Lung (tissue), 12 donors: ENCODE measurements around the gene LTBP1. TPM values are rescaled to one million over a fixed set of nuclear protein-coding genes. Genes with fewer than 3 reads are reported as not detected.
A peak's percentile ranks its signal among the peaks of the same experiment; 100 is the strongest.
"Not testable (repeated sequence)": the region's sequence is repeated elsewhere in the genome, so short reads cannot be mapped to it uniquely, and the experiment has no call there.

Experiments
- ATAC-seq: fragments of 200-7000 bp; cut with Tn5 transposase; one replicate; pipeline ENCODE4 v1.9.1; 2020; ENCODE audit warnings: moderate number of reproducible peaks; ENCODE audit not compliant: insufficient read depth, low FRiP score
- DNase-seq, 3 donors: peaks; one replicate each; pipeline ENCODE4 v3.0.0-alpha.2; 2013 to 2017
- H3K27ac ChIP-seq, 2 donors: one replicate each; pipeline ENCODE4 v1.5.1; 2013; ENCODE audit warnings: mild to moderate bottlenecking in 2 of 2, moderate library complexity in 2 of 2, control low read depth in 1 of 2, inconsistent platforms in 1 of 2, low read depth in 1 of 2, low read length in 1 of 2
- H3K27me3 ChIP-seq, 3 donors: one replicate each; pipeline ENCODE4 v1.5.1; 2013; ENCODE audit warnings: low read length in 2 of 3; ENCODE audit not compliant: control insufficient read depth in 3 of 3, insufficient read depth in 3 of 3
- H3K36me3 ChIP-seq, 4 donors: one replicate each; pipeline ENCODE4 v1.5.1; 2013; ENCODE audit warnings: low read length in 4 of 4, mild to moderate bottlenecking in 1 of 4, moderate library complexity in 1 of 4; ENCODE audit not compliant: control insufficient read depth in 4 of 4, insufficient read depth in 4 of 4
- H3K4me1 ChIP-seq, 5 donors: one replicate each; pipeline ENCODE4 v1.5.1; 2013; ENCODE audit warnings: low read length in 5 of 5, mild to moderate bottlenecking in 2 of 5, moderate library complexity in 1 of 5; ENCODE audit not compliant: control insufficient read depth in 5 of 5, insufficient read depth in 5 of 5
- H3K4me3 ChIP-seq: one replicate; pipeline ENCODE4 v1.5.1; 2013; ENCODE audit warnings: mild to moderate bottlenecking, control low read depth, moderate library complexity
- H3K9ac ChIP-seq, 2 donors: one replicate each; pipeline ENCODE4 v1.5.1; 2013; ENCODE audit warnings: low read length in 2 of 2, control low read depth in 1 of 2; ENCODE audit not compliant: insufficient read depth in 1 of 2
- H3K9me3 ChIP-seq, 4 donors: one replicate each; pipeline ENCODE4 v1.5.1; 2013; ENCODE audit warnings: low read length in 3 of 4, mild to moderate bottlenecking in 1 of 4, moderate library complexity in 1 of 4; ENCODE audit not compliant: control insufficient read depth in 4 of 4, insufficient read depth in 3 of 4
- CTCF ChIP-seq: IDR thresholded peaks from 2 replicates; pipeline ENCODE4 v1.5.1; 2012; ENCODE audit warnings: mild to moderate bottlenecking; ENCODE audit errors: control extremely low read depth, extremely low read depth
- WGBS, 2 donors: extraction: QIAGEN DNeasy Blood & Tissue Kit; methylation state at CpG; one replicate each; pipeline ENCODE4 v1.1.7; 2013; 5-methylcytosine and 5-hydroxymethylcytosine counted together
- polyA plus RNA-seq, 2 donors: library from polyadenylated mRNA; stranded (reverse); fragments of 200-250 nt; gene quantifications; one replicate each; pipeline ENCODE4 v1.2.1, GENCODE V29; 2013
- total RNA-seq, 2 donors: library from RNA; depleted of rRNA in 1 of 2; stranded (reverse); fragments of >200 nt in 1 of 2; gene quantifications; one replicate each; pipeline ENCODE4 v1.2.1, GENCODE V29; 2014 to 2021
- donor health status: control.
- donor health status: control.
- donor health status: Bipolar disorder and iron deficiency.
- donor health status: healthy.
- donor health status: DM: yes; HTN: yes; CAD: no.

The LTBP1 gene
- total and polyA plus RNA-seq, 4 donors, result 8.8 to 57.4 (median 28.6) TPM

GRCh38 chr2:33384599-33384961, 437.8 kb downstream of the LTBP1 start:
- Histone ChIP-seq H3K27me3 (no peaks in the 10 kb centered on the region), H3K4me3 (no peak overlapping the region), H3K9ac (no peak overlapping the region), H3K4me1 (peaks cover 2 to 26% (median 3%) of the 10 kb centered on the region in 5 donors), H3K27ac (no peak overlapping the region), H3K9me3 (no peaks in the 10 kb centered on the region), H3K36me3 (no peaks in the 10 kb centered on the region)
- DNase-seq (no peak), ATAC-seq (no peak)
- TF ChIP-seq CTCF, result no peak
- WGBS, 2 donors, result 72 to 88% methylated on average over 2 of the region's 2 CpGs

GRCh38 chr2:33388996-33389395, 442.2 kb downstream of the LTBP1 start:
- H3K4me1 ChIP-seq, result peaks cover 2 to 26% (median 3%) of the 10 kb centered on the region in 5 donors
- WGBS, 2 donors, result 93 to 95% methylated on average over 14 of the region's 14 CpGs
- H3K27ac ChIP-seq, result no peak overlapping the region
- no peak overlapping the region for H3K4me3 ChIP-seq
- no peak for ATAC-seq
- no peak for TF ChIP-seq CTCF
- no peaks in the 10 kb centered on the region for H3K27me3 ChIP-seq
- H3K9ac ChIP-seq, result no peak overlapping the region
- no peaks in the 10 kb centered on the region for H3K9me3 ChIP-seq
- DNase-seq, result no peak
- H3K36me3 ChIP-seq, result no peaks in the 10 kb centered on the region

- H3K9ac ChIP-seq, H3K27me3 ChIP-seq, H3K27ac ChIP-seq, H3K4me3 ChIP-seq, H3K36me3 ChIP-seq, DNase-seq, H3K9me3 ChIP-seq, ATAC-seq: not testable (repeated sequence)
- H3K4me1 ChIP-seq, result peaks cover 0 to 23% (median 3%) of the 10 kb centered on the region in 5 donors
- WGBS, 2 donors, result 89 to 94% methylated on average over 6 of the region's 6 CpGs
These were observed 442.9 kb downstream of the LTBP1 start for GRCh38 chr2:33389695-33390094.

GRCh38 chr2:33391529-33392255, 444.9 kb downstream of the LTBP1 start:
- 70 to 77% methylated on average over 5 of the region's 5 CpGs for WGBS, 2 donors
- Histone ChIP-seq H3K27me3 (no peaks in the 10 kb centered on the region), H3K9ac (no peak overlapping the region), H3K9me3 (no peaks in the 10 kb centered on the region), H3K4me1 (peaks cover 0 to 23% (median 3%) of the 10 kb centered on the region in 5 donors), H3K36me3 (no peaks in the 10 kb centered on the region), H3K27ac (no peak overlapping the region), H3K4me3 (no peak overlapping the region)
- no peak for ATAC-seq
- DNase-seq, result peak in 2 of 3 donors; percentile 64 to 84
- TF ChIP-seq CTCF, result no peak
